SK-N-SH (cell line): ENCODE data around the gene ENDOG. TPM values are rescaled to one million over a fixed set of nuclear protein-coding genes. Genes with fewer than 3 reads are reported as not detected.

Experiments used
- CTCF ChIA-PET: fragments of 300-600, 350-600 bp; formaldehyde crosslinking; extraction: SDS; loops from one replicate; lab custom pipeline; 2021; lab: Yijun Ruan, JAX
- POLR2A ChIA-PET: fragments of 350-600 bp; sonication (Branson Sonifier 250); formaldehyde crosslinking; extraction: SDS; loops from one replicate; lab custom pipeline; 2020; ENCODE audit warnings: antibody characterized with exemption, inconsistent platforms; lab: Yijun Ruan, JAX
- DNase-seq: peaks from one replicate; pipeline ENCODE4 v3.0.0; 2012
- H2AFZ ChIP-seq: fragments of 200-600 bp; sonication (generic); 2 replicates; pipeline ENCODE4 v1.8.1; 2016; ENCODE audit warnings: antibody characterized with exemption, mild to moderate bottlenecking, low read depth
- H3F3A ChIP-seq: fragments of 200-600 bp; sonication (generic); replicated peaks from 2 replicates; pipeline ENCODE3; 2016; ENCODE audit warnings: antibody characterized with exemption, mild to moderate bottlenecking; ENCODE audit not compliant: insufficient read depth
- H3K27ac ChIP-seq, 2 experiments: fragments of 200-500 bp in 1 of 2; fragments of 200-600 bp in 1 of 2; sonication (Bioruptor generic) in 1 of 2; sonication (generic), shearing (Covaris generic) in 1 of 2; 2 replicates each; pipeline versions ENCODE4 v1.5.1 to v1.6.1; 2014 to 2016; ENCODE audit warnings: low read depth in 2 of 2, inconsistent platforms in 1 of 2, low read length in 1 of 2, mild to moderate bottlenecking in 1 of 2, mixed read lengths in 1 of 2
- H3K27me3 ChIP-seq: fragments of 200-600 bp; sonication (generic), shearing (Covaris generic); 2 replicates; pipeline ENCODE4 v1.6.1; 2016; ENCODE audit warnings: mixed run types; ENCODE audit not compliant: insufficient read depth
- H3K36me3 ChIP-seq, 2 experiments: fragments of 200-500 bp in 1 of 2; fragments of 200-600 bp in 1 of 2; sonication (Bioruptor generic) in 1 of 2; sonication (generic) in 1 of 2; replicated peaks in 1 of 2; 2 replicates each; pipeline versions ENCODE3 to v1.5.1; 2014 to 2016; ENCODE audit warnings: low read length in 1 of 2, mild to moderate bottlenecking in 1 of 2; ENCODE audit not compliant: insufficient read depth in 2 of 2, control insufficient read depth in 1 of 2
- H3K4me1 ChIP-seq, 2 experiments: fragments of 200-500 bp in 1 of 2; fragments of 200-600 bp in 1 of 2; sonication (Bioruptor generic) in 1 of 2; sonication (generic), shearing (Covaris generic) in 1 of 2; 2 replicates each; pipeline versions ENCODE4 v1.5.1 to v1.6.1; 2014 to 2016; ENCODE audit warnings: low read depth in 1 of 2, low read length in 1 of 2, mixed run types in 1 of 2; ENCODE audit not compliant: insufficient read depth in 2 of 2, control insufficient read depth in 1 of 2
- H3K4me2 ChIP-seq: fragments of 200-600 bp; sonication (generic), shearing (Covaris generic); 2 replicates; pipeline ENCODE4 v1.6.1; 2017; ENCODE audit warnings: mixed run types
- H3K4me3 ChIP-seq, 2 experiments: fragments of 200-500 bp in 1 of 2; fragments of 200-600 bp in 1 of 2; sonication (Bioruptor generic) in 1 of 2; sonication (generic), shearing (Covaris generic) in 1 of 2; 2 replicates each; pipeline versions ENCODE4 v1.5.1 to v1.8.1; 2014 to 2016; ENCODE audit warnings: low read depth in 2 of 2, inconsistent platforms in 1 of 2, low read length in 1 of 2, mild to moderate bottlenecking in 1 of 2, mixed read lengths in 1 of 2, moderate library complexity in 1 of 2
- H3K79me2 ChIP-seq: fragments of 200-600 bp; sonication (generic); 2 replicates; pipeline ENCODE4 v1.8.1; 2017; ENCODE audit warnings: mild to moderate bottlenecking; ENCODE audit not compliant: insufficient read depth
- H3K9ac ChIP-seq: fragments of 200-600 bp; sonication (generic); 2 replicates; pipeline ENCODE4 v1.6.1; 2017; ENCODE audit warnings: mixed run types
- H3K9me2 ChIP-seq: fragments of 200-600 bp; sonication (generic); 2 replicates; pipeline ENCODE4 v1.6.1; 2017; ENCODE audit warnings: mixed run types
- H3K9me3 ChIP-seq: fragments of 200-600 bp; sonication (generic); 2 replicates; pipeline ENCODE4 v1.6.1; 2017; ENCODE audit warnings: mixed run types, mild to moderate bottlenecking, moderate library complexity
- H4K20me1 ChIP-seq: fragments of 200-600 bp; sonication (generic); 2 replicates; pipeline ENCODE4 v1.6.1; 2017; ENCODE audit warnings: mild to moderate bottlenecking, mixed run types; ENCODE audit not compliant: insufficient read depth
- CTCF ChIP-seq: fragments of 200-600 bp; sonication (generic); IDR thresholded peaks from 2 replicates; pipeline ENCODE4 v1.6.1; 2017; ENCODE audit warnings: antibody characterized with exemption, mild to moderate bottlenecking, moderate library complexity
- ELF1 ChIP-seq: IDR thresholded peaks from 2 replicates; pipeline ENCODE4 v1.4.0; 2012
- FOSL2 ChIP-seq: IDR thresholded peaks from 2 replicates; pipeline ENCODE4 v1.4.0; 2012; ENCODE audit warnings: low read depth, mild to moderate bottlenecking, moderate library complexity, borderline replicate concordance
- JUND ChIP-seq: IDR thresholded peaks from 2 replicates; pipeline ENCODE4 v1.4.0; 2012
- MEF2A ChIP-seq: IDR thresholded peaks from 2 replicates; pipeline ENCODE4 v1.4.0; 2012; ENCODE audit warnings: low read depth, borderline replicate concordance
- MXI1 ChIP-seq: IDR thresholded peaks from 2 replicates; pipeline ENCODE4 v1.6.1; 2012; ENCODE audit warnings: mild to moderate bottlenecking, low read depth, low read length, improper control_type of control experiment
- NRF1 ChIP-seq: IDR thresholded peaks from 2 replicates; pipeline ENCODE4 v1.6.1; 2012; ENCODE audit warnings: low read depth, mild to moderate bottlenecking, low read length
- POLR2AphosphoS5 ChIP-seq: IDR thresholded peaks from 2 replicates; pipeline ENCODE4 v1.6.1; 2012; ENCODE audit warnings: low read depth, low read length
- REST ChIP-seq: IDR thresholded peaks from 2 replicates; pipeline ENCODE4 v1.6.1; 2012; ENCODE audit warnings: mild to moderate bottlenecking, low read depth, low read length, moderate library complexity
- SIN3A ChIP-seq: IDR thresholded peaks from 2 replicates; pipeline ENCODE4 v1.6.1; 2012; ENCODE audit warnings: low read depth, mild to moderate bottlenecking, low read length, moderate library complexity, borderline replicate concordance
- TCF12 ChIP-seq: IDR thresholded peaks from 2 replicates; pipeline ENCODE4 v1.4.0; 2012
- TEAD4 ChIP-seq: IDR thresholded peaks from 2 replicates; pipeline ENCODE4 v1.4.0; 2012; ENCODE audit warnings: mild to moderate bottlenecking, borderline replicate concordance; ENCODE audit not compliant: insufficient read depth
- YY1 ChIP-seq: IDR thresholded peaks from 2 replicates; pipeline ENCODE4 v1.4.0; 2012; ENCODE audit warnings: low read depth, mild to moderate bottlenecking
- WGBS: methylation state at CpG from one replicate; pipeline ENCODE4 v1.1.6; 2017; ENCODE audit warnings: low lambda C conversion rate; 5-methylcytosine and 5-hydroxymethylcytosine counted together
- polyA plus RNA-seq, 3 experiments: library from polyadenylated mRNA; depleted of rRNA; stranded (reverse); fragments of >200 nt; gene quantifications; 2 replicates each; pipeline ENCODE4 v1.2.3, GENCODE V29; 2012

Gene ENDOG
- polyA plus RNA-seq, 1 of the 3 experiments (the other 2 are of a cell fraction): 26.6 TPM

- CTCF ChIA-PET: interaction anchor here (0.6 to 2.8 kb wide), 5 partner anchors 11 to 140 kb away, joined by 3 to 14 read pairs (median 3); partner anchors contain the start of genes ENDOG and PKN3
- Histone ChIP-seq H3K4me1 (peaks cover 0 to 10% of the 10 kb centered on the region in 2 experiments; a peak in 1 of 4 replicates), H3K9ac (peak overlapping the region; percentile 75; the same call in 1 of the 2 replicates)
These were observed 29.9 kb upstream of the ENDOG start for GRCh38 chr9:128788445-128788844.

GRCh38 chr9:128790536-128790935 is 27.8 kb upstream of the ENDOG start:
- POLR2A ChIA-PET: no interaction called here

More at GRCh38 chr9:128788445-128788844, 29.9 kb upstream of the ENDOG start:
- Histone ChIP-seq H3K4me2 (peak overlapping the region; percentile 91), H3K79me2 (peaks cover 28% of the 10 kb centered on the region), H2AFZ (no peak overlapping the region), H3K9me2 (no peaks in the 10 kb centered on the region), H3K27me3 (no peaks in the 10 kb centered on the region), H3K4me3 (peak overlapping the region; percentile 74 to 93; a peak in 3 of 4 replicates), H3K27ac (no peak overlapping the region), H3K9me3 (no peaks in the 10 kb centered on the region), H4K20me1 (no peaks in the 10 kb centered on the region), H3F3A (peaks cover 5% of the 10 kb centered on the region), H3K36me3 (peaks cover 0 to 29% of the 10 kb centered on the region in 2 experiments)
- TF ChIP-seq REST (no peak), FOSL2 (no peak)
- WGBS: 100% methylated on average over 1 of the region's 1 CpG
- no peak for DNase-seq
- POLR2A ChIA-PET: interaction anchor here (1.8 kb wide), 1 partner anchor 30 kb away, joined by 6 read pairs; the partner anchor contains the start of gene ENDOG

More at GRCh38 chr9:128790536-128790935, 27.8 kb upstream of the ENDOG start:
- Histone ChIP-seq H3F3A (peaks cover 5% of the 10 kb centered on the region), H3K4me1 (peaks cover 0 to 10% of the 10 kb centered on the region in 2 experiments; a peak in 1 of 4 replicates), H3K36me3 (peaks cover 7 to 35% of the 10 kb centered on the region in 2 experiments), H3K9me3 (no peaks in the 10 kb centered on the region), H2AFZ (no peak overlapping the region), H3K27ac (no peak overlapping the region), H3K27me3 (no peaks in the 10 kb centered on the region), H3K79me2 (peaks cover 28% of the 10 kb centered on the region), H3K4me3 (no peak overlapping the region), H3K9ac (no peak overlapping the region), H3K9me2 (no peaks in the 10 kb centered on the region), H4K20me1 (no peaks in the 10 kb centered on the region), H3K4me2 (no peak overlapping the region)
- TF ChIP-seq FOSL2: no peak
- no peak for TF ChIP-seq MEF2A
- no peak for TF ChIP-seq SIN3A
- TF ChIP-seq YY1: no peak
- TF ChIP-seq ELF1: no peak
- TF ChIP-seq TCF12: no peak
- no peak for TF ChIP-seq JUND
- TF ChIP-seq MXI1: no peak
- TF ChIP-seq TEAD4: no peak
- no peak for TF ChIP-seq NRF1
- TF ChIP-seq CTCF: no peak
- no peak for TF ChIP-seq POLR2AphosphoS5
- DNase-seq: no peak
- 89% methylated on average over 3 of the region's 4 CpGs for WGBS
- CTCF ChIA-PET: interaction anchor here (2.8 kb wide), 1 partner anchor 28 kb away, joined by 14 read pairs; the partner anchor contains the start of gene ENDOG
